OCI-LY7 (cell line): Measurements from ENCODE around the gene TTLL5. TPM values are rescaled to one million over a fixed set of nuclear protein-coding genes. Genes with fewer than 3 reads are reported as not detected.

Experiments
- BruUV-seq: library from RNA; stranded (reverse); fragments of 400-500 nt; replicated peaks from 2 replicates; lab custom pipeline; 2021; lab: Mats Ljungman, UMichigan
- CTCF ChIA-PET: fragments of 300-600 bp; sonication (Branson Sonifier 250); formaldehyde crosslinking; loops from one replicate; lab custom pipeline; 2022; ENCODE audit warnings: antibody characterized with exemption; ENCODE audit not compliant: unreplicated experiment; lab: Charles Lee
- POLR2A ChIA-PET: fragments of 300-600 bp; sonication (Branson Sonifier 250); formaldehyde crosslinking; loops from one replicate; lab custom pipeline; 2022; ENCODE audit warnings: antibody characterized with exemption; lab: Charles Lee
- DNase-seq: peaks from one replicate; pipeline ENCODE4 v3.0.0-alpha.2; 2015; ENCODE audit warnings: low spot score
- H2AFZ ChIP-seq: fragments of 200-600 bp; sonication (generic), shearing (Covaris generic); 2 replicates; pipeline ENCODE4 v1.6.1; 2014; ENCODE audit warnings: mild to moderate bottlenecking, antibody characterized with exemption, low read length, moderate library complexity
- H3K27ac ChIP-seq: fragments of 200-600 bp; sonication (generic); 2 replicates; pipeline ENCODE4 v1.5.1; 2014; ENCODE audit warnings: mixed run types, low read depth, mild to moderate bottlenecking, moderate library complexity, low read length, inconsistent platforms; ENCODE audit not compliant: poor library complexity, severe bottlenecking
- H3K36me3 ChIP-seq: fragments of 200-600 bp; sonication (generic); 2 replicates; pipeline ENCODE4 v1.6.1; 2014; ENCODE audit warnings: mild to moderate bottlenecking, antibody characterized with exemption, low read length, moderate library complexity, mixed read lengths; ENCODE audit not compliant: insufficient read depth
- H3K4me1 ChIP-seq: fragments of 200-600 bp; sonication (generic); 2 replicates; pipeline ENCODE4 v1.5.1; 2014; ENCODE audit warnings: mild to moderate bottlenecking, low read length; ENCODE audit not compliant: insufficient read depth, poor library complexity, severe bottlenecking
- H3K4me2 ChIP-seq: fragments of 200-600 bp; sonication (generic); 2 replicates; pipeline ENCODE4 v1.6.1; 2014; ENCODE audit warnings: mild to moderate bottlenecking, low read length
- H3K4me3 ChIP-seq: fragments of 200-600 bp; sonication (generic); 2 replicates; pipeline ENCODE4 v1.5.1; 2014; ENCODE audit warnings: mild to moderate bottlenecking, low read depth, low read length; ENCODE audit not compliant: poor library complexity, severe bottlenecking
- H3K79me2 ChIP-seq: fragments of 200-600 bp; sonication (generic); 2 replicates; pipeline ENCODE4 v1.6.1; 2016; ENCODE audit warnings: low read depth, mild to moderate bottlenecking, low read length, moderate library complexity, mixed read lengths; ENCODE audit not compliant: insufficient read depth
- H3K9me2 ChIP-seq: fragments of 200-600 bp; sonication (generic); 2 replicates; pipeline ENCODE4 v1.6.1; 2016; ENCODE audit warnings: mild to moderate bottlenecking, low read length, mixed read lengths; ENCODE audit not compliant: insufficient read depth
- H3K9me3 ChIP-seq: fragments of 200-600 bp; sonication (generic); 2 replicates; pipeline ENCODE4 v1.6.1; 2014; ENCODE audit warnings: mild to moderate bottlenecking, mixed run types, low read length, mixed read lengths
- H4K20me1 ChIP-seq: fragments of 200-600 bp; sonication (generic); 2 replicates; pipeline ENCODE4 v1.6.1; 2014; ENCODE audit warnings: mild to moderate bottlenecking, antibody characterized with exemption, low read length, moderate library complexity, mixed read lengths; ENCODE audit not compliant: insufficient read depth
- EZH2phosphoT487 ChIP-seq: fragments of 200-600 bp; sonication (generic); IDR thresholded peaks from 2 replicates; pipeline ENCODE4 v1.6.1; 2018; ENCODE audit warnings: low read depth, borderline replicate concordance, mild to moderate bottlenecking, mixed run types, antibody characterized with exemption, low read length, moderate library complexity, mixed read lengths
- intact Hi-C: fragments of 100-400 bp; cut with micrococcal nuclease; formaldehyde crosslinking; loops from one replicate; pipeline ENCODE4 v1.10.0; 2022; ENCODE audit not compliant: unreplicated experiment
- total RNA-seq, 2 experiments: library from RNA; depleted of rRNA in 1 of 2; stranded (reverse); fragments of >200 nt in 1 of 2; shearing (Covaris generic) in 1 of 2; gene quantifications; 2 replicates each; pipeline ENCODE4 v1.2.3, GENCODE V29; 2014 to 2022
- TF ChIP-seq, protein P1 (sequence below): fragments of 200-600 bp; sonication (generic); conservative IDR thresholded peaks from 2 replicates; pipeline ENCODE4 v1.5.1; 2014; ENCODE audit warnings: mild to moderate bottlenecking, antibody characterized with exemption, low read length, moderate library complexity, mixed read lengths

Gene TTLL5
- total RNA-seq, 2 experiments from 2014 or later = 34.3 to 55.6 TPM

DNA sequence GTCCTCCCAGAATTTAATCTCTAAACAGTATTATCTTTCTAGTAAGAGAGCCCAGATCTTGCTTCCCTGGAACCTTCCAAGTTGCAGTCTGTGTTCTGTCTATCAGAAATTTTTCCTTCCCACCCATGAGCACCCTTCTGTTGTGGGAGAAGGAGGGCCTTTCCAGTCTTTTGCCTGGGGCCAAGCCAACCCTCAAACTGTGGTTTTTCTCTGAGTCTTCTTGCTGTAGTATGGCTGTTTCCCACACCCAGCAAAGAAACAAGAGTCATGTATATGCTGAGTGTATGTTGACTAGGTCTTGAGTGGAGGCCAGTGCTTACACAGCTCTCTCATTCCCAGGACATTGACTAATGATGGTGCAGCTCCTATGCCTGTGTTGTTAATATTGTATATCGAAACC lies 216.2 kb downstream of the TTLL5 start:
- H3K4me3 ChIP-seq = no peak overlapping the region
- ChIA-PET POLR2A (no interaction called here), CTCF (no interaction called here)
- no peak overlapping the region for H3K4me2 ChIP-seq
- no peak for DNase-seq
- H3K27ac ChIP-seq = no peak overlapping the region
- no peak for TF ChIP-seq EZH2phosphoT487
- TF ChIP-seq, protein P1, sequence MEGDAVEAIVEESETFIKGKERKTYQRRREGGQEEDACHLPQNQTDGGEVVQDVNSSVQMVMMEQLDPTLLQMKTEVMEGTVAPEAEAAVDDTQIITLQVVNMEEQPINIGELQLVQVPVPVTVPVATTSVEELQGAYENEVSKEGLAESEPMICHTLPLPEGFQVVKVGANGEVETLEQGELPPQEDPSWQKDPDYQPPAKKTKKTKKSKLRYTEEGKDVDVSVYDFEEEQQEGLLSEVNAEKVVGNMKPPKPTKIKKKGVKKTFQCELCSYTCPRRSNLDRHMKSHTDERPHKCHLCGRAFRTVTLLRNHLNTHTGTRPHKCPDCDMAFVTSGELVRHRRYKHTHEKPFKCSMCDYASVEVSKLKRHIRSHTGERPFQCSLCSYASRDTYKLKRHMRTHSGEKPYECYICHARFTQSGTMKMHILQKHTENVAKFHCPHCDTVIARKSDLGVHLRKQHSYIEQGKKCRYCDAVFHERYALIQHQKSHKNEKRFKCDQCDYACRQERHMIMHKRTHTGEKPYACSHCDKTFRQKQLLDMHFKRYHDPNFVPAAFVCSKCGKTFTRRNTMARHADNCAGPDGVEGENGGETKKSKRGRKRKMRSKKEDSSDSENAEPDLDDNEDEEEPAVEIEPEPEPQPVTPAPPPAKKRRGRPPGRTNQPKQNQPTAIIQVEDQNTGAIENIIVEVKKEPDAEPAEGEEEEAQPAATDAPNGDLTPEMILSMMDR = no peak
- no peaks in the 10 kb centered on the region for H3K4me1 ChIP-seq
- no peaks in the 10 kb centered on the region for H3K79me2 ChIP-seq
- no TSS peak for BruUV-seq
- no peaks in the 10 kb centered on the region for H3K9me2 ChIP-seq
- intact Hi-C loops = no loop called here
- H2AFZ ChIP-seq = no peak overlapping the region
- H3K9me3 ChIP-seq = no peaks in the 10 kb centered on the region
- H3K36me3 ChIP-seq = peaks cover 5% of the 10 kb centered on the region; the same call in 1 of the 2 replicates
- no peaks in the 10 kb centered on the region for H4K20me1 ChIP-seq

DNA sequence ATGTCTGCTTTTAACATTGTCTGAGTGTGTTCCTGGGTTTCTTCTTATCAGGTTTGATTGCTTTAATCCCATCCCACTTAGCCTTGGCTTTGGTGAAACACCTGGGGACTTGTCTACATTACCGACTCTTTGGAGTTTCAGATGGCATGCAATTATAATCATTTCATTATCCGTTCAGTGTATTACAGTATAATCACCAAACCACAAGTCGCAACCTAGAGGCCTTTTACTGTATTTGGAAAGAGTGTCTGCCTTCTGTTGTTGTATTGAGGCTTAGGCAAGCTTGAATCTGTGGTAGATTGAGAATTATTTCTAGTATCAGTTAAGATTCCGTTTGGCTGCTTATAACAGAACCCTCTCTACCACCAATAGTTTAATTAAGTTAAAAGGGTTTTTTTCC lies 216.8 kb downstream of the TTLL5 start:
- DNase-seq = no peak
- no peaks in the 10 kb centered on the region for H3K79me2 ChIP-seq
- H3K4me1 ChIP-seq = no peaks in the 10 kb centered on the region
- no peaks in the 10 kb centered on the region for H4K20me1 ChIP-seq
- H3K27ac ChIP-seq = no peak overlapping the region
- intact Hi-C loops = no loop called here
- BruUV-seq = no TSS peak
- TF ChIP-seq, protein P1 = no peak
- TF ChIP-seq EZH2phosphoT487 = no peak
- H3K4me3 ChIP-seq = no peak overlapping the region
- CTCF ChIA-PET = no interaction called here
- no peak overlapping the region for H3K4me2 ChIP-seq
- no peaks in the 10 kb centered on the region for H3K9me2 ChIP-seq
- POLR2A ChIA-PET = no interaction called here
- H3K9me3 ChIP-seq = no peaks in the 10 kb centered on the region
- no peak overlapping the region for H2AFZ ChIP-seq
- peaks cover under 1% of the 10 kb centered on the region; the same call in 1 of the 2 replicates for H3K36me3 ChIP-seq

DNA sequence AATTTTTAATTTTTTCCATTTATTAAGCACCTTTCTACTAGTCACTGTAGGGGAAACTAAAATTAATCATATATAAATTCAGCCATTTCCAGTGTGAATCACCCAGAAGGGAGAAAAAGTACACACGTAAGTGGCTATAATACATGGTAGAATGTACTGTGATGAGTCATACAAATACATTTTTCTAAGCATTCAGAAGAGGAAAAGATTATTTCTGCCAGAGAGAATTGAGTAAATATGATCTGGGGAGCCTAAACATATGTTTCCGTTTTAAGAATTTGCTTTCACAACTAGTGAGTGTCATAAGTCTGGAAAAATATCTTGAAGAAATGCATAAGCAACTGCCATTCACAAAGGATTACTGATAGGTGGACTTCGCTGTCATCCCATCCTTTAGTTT lies 218.0 kb downstream of the TTLL5 start:
- TF ChIP-seq EZH2phosphoT487 = no peak
- TF ChIP-seq, protein P1 = no peak
- Histone ChIP-seq H3K9me3 (no peaks in the 10 kb centered on the region), H3K4me1 (no peaks in the 10 kb centered on the region), H3K9me2 (no peaks in the 10 kb centered on the region), H4K20me1 (no peaks in the 10 kb centered on the region), H3K36me3 (peaks cover 9% of the 10 kb centered on the region; the same call in 1 of the 2 replicates), H3K27ac (no peak overlapping the region), H3K4me2 (no peak overlapping the region), H3K79me2 (no peaks in the 10 kb centered on the region), H3K4me3 (no peak overlapping the region), H2AFZ (no peak overlapping the region)
- ChIA-PET CTCF (no interaction called here), POLR2A (no interaction called here)
- no TSS peak for BruUV-seq
- intact Hi-C loops = no loop called here
- DNase-seq = no peak
